ENCODE results near the gene NRG2. TPM values are rescaled to one million over a fixed set of nuclear protein-coding genes. Genes with fewer than 3 reads are reported as not detected.
A peak's percentile ranks its signal among the peaks of the same experiment; 100 is the strongest.

NRG2 gene
- total and polyA plus RNA-seq, 8 donors, result 0.68 to 10.6 (median 7.5) TPM

DNA sequence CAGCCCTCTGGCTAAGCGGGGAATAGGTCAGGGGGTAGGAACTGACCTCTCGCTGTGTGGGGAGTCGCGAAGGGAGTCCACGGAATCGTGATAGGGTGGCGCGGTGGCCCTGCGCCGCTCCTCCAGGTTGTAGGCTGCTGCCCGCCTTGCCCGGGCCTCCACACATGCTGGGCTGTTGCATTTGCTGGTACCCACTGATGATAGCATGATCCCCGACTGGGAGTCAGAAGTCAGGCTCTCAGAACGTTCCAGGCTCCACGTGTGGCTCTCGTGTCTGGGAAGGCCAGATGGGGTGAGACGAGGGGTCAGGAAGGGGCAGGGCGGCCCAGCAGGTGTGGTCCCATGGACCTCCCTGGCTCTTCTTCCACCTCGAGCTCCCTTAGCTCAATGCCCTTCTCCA is 191.5 kb downstream of the NRG2 start:
- peak in 1 of 4 donors; percentile 54 for DNase-seq
- Histone ChIP-seq H3K27me3 (peaks cover 0 to 32% of the 10 kb centered on the region in 2 donors), H3K4me1 (peaks cover 0 to 14% of the 10 kb centered on the region in 2 donors), H3K4me3 (no peak overlapping the region), H3K9me3 (no peaks in the 10 kb centered on the region), H3K36me3 (no peaks in the 10 kb centered on the region), H3K27ac (no peak overlapping the region)
- TF ChIP-seq, protein P1, sequence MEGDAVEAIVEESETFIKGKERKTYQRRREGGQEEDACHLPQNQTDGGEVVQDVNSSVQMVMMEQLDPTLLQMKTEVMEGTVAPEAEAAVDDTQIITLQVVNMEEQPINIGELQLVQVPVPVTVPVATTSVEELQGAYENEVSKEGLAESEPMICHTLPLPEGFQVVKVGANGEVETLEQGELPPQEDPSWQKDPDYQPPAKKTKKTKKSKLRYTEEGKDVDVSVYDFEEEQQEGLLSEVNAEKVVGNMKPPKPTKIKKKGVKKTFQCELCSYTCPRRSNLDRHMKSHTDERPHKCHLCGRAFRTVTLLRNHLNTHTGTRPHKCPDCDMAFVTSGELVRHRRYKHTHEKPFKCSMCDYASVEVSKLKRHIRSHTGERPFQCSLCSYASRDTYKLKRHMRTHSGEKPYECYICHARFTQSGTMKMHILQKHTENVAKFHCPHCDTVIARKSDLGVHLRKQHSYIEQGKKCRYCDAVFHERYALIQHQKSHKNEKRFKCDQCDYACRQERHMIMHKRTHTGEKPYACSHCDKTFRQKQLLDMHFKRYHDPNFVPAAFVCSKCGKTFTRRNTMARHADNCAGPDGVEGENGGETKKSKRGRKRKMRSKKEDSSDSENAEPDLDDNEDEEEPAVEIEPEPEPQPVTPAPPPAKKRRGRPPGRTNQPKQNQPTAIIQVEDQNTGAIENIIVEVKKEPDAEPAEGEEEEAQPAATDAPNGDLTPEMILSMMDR (IDR thresholded peaks at IDR 0.05), result no peak
- intact Hi-C loops (cut with DNase I), result no loop called here
- no peak for ATAC-seq

DNA sequence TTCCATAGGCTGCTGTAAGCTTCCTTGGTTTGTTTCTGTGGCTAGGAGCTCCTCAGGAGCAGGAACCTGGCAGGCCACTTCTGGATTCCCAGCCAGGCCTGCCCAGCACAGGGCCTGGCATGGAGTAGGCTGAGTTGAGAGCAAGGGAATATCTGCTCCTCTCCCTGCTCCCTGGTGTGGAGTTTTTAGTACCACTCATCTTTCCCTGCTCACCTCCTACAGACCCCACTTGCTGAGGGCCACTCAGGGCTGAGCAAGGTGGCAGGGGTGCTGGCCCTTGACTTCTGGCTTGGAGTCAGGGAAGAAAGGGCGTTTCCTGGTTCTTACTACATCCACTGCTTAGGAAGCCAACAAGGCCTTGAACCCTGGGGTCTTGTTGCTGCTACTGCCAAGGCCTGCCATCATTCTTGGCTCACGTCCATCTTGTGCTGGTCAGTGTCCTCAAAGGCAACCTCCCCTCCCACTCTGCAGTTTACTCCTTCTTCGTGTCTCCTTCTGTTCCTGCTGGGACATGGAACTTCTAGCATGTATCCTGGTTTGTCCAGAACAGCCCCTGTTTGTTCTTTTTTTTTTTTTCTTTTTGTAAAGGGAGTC is 192.6 kb downstream of the NRG2 start:
- no peak overlapping the region for H3K4me3 ChIP-seq
- intact Hi-C loops (cut with DNase I), result no loop called here

GRCh38 chr5:139849942-139850341 is 193.2 kb downstream of the NRG2 start:
- H3K4me3 ChIP-seq, result no peak overlapping the region
- peak; percentile 61 for ATAC-seq
- no peak overlapping the region for H3K27ac ChIP-seq
- H3K9me3 ChIP-seq, result no peaks in the 10 kb centered on the region
- intact Hi-C loops (cut with DNase I), result loop anchor here in 1 of 2 donors (10.0 kb wide), 1 partner anchor 55 kb away; the partner anchor contains the start of gene PSD2
- peaks cover 0 to 14% of the 10 kb centered on the region in 2 donors for H3K4me1 ChIP-seq
- no peaks in the 10 kb centered on the region for H3K36me3 ChIP-seq
- TF ChIP-seq, protein P1 (IDR thresholded peaks at IDR 0.05), result no peak
- H3K27me3 ChIP-seq, result peaks cover 0 to 46% of the 10 kb centered on the region in 2 donors
- DNase-seq, result no peak

More for the DNA sequence above, 192.6 kb downstream of the NRG2 start:
- DNase-seq (peak in 1 of 4 donors; percentile 25), ATAC-seq (peak; percentile 9)
- Histone ChIP-seq H3K9me3 (no peaks in the 10 kb centered on the region), H3K4me1 (peaks cover 0 to 14% of the 10 kb centered on the region in 2 donors), H3K27ac (no peak overlapping the region), H3K36me3 (no peaks in the 10 kb centered on the region), H3K27me3 (peaks cover 0 to 42% of the 10 kb centered on the region in 2 donors)
- TF ChIP-seq, protein P1 (IDR thresholded peaks at IDR 0.05), result no peak

- Histone ChIP-seq H3K27me3 (peaks cover 0 to 50% of the 10 kb centered on the region in 2 donors), H3K4me1 (peaks cover 0 to 14% of the 10 kb centered on the region in 2 donors), H3K4me3 (no peak overlapping the region), H3K9me3 (no peaks in the 10 kb centered on the region), H3K27ac (no peak overlapping the region), H3K36me3 (no peaks in the 10 kb centered on the region)
- ATAC-seq (no peak), DNase-seq (no peak)
- intact Hi-C loops (cut with DNase I), result loop anchor here in 1 of 2 donors (10.0 kb wide), 1 partner anchor 55 kb away; the partner anchor contains the start of gene PSD2
- TF ChIP-seq, protein P1 (IDR thresholded peaks at IDR 0.05), result no peak
Measured at GRCh38 chr5:139849501-139849900, 193.6 kb downstream of the NRG2 start.

DNA sequence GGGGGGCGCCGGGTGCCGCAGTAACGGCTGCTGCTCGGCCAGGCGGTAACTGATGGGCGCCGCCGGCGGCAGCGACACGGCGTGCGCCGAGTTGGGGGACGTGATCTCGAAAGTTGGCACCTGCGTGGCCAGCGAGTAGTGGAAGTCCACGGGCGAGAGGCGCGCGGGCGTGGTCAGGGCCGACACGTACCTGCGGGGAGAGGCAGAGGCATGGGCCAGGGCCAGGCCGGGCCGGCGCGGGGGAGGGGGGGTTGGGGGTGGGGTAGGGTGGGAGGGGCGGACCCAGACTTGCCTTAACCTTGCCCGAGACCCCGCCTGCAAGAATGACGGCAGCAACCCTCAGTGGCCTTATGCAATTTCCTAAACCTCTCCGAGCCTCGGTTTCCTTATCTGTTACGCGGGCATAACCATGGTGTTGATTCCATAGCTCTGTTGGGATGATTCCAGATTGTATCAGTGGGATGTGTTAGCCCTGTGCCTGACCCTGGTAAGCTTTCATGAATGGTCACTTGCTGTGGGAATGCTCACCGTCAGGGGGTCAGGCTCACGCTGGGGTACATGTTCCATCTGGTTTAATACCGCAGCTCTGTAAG is 194.5 kb downstream of the NRG2 start:
- no peak for ATAC-seq
- Histone ChIP-seq H3K36me3 (no peaks in the 10 kb centered on the region), H3K4me3 (peak overlapping the region; percentile 17 to 46), H3K27ac (no peak overlapping the region), H3K4me1 (peaks cover 0 to 14% of the 10 kb centered on the region in 2 donors), H3K27me3 (peaks cover 0 to 56% of the 10 kb centered on the region in 2 donors), H3K9me3 (no peaks in the 10 kb centered on the region)
- peak in 1 of 4 donors; percentile 82 for DNase-seq
- TF ChIP-seq, protein P1 (IDR thresholded peaks at IDR 0.05), result no peak
- intact Hi-C loops (cut with DNase I), result loop anchor here in 1 of 2 donors (10.0 kb wide), 1 partner anchor 54 kb away; the partner anchor contains the start of gene PSD2
